Measurements from ENCODE around the gene C3orf18.

C3orf18 gene

GRCh38 chr3:50603261-50604109 is 35.9 kb upstream of the C3orf18 start:
- no peak for DNase-seq (ENCODE audit: low spot score)

- DNase-seq (ENCODE audit: low spot score) = no peak
Observed at GRCh38 chr3:50602595-50603191, 35.1 kb upstream of the C3orf18 start.

DNA sequence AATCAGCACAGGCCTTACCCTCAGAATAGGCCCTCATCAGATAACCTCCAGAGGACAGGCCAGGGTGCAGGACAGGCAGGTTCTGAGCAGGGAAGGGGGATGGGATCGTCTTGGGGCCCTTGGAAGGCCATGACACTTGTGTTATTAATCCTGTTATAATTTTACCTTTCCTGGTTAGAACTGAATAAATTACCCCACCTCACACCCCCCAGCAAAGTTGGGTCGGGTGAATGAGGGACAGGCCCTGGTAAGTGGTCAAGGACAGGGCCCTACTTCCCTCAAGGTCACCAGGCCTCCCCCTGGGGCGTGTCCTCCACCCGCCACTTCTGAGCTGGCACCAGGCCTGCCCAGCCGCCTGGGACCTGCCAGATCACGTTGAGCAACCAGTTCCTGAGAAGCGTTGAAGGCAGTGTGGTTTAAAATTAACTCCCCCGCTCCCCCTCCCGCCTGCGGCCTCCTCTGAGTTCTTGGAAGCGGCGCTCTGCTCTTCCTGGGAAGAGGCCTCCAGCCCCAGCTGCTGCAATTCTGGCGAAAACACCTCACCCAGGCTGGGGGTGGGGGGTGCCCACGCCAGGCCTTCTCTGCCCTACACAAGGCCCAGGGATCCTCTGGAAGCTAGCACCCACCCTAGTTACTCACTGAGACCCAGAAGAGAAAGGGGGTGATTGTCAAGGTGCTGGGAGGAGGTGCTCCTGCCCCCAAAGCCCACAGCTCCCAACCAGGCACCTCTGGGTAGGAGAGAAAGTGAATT is 33.5 kb upstream of the C3orf18 start:
- peak; percentile 97 for DNase-seq (ENCODE audit: low spot score)

- DNase-seq (ENCODE audit: low spot score) = no peak
Observed at GRCh38 chr3:50600141-50600753, 32.7 kb upstream of the C3orf18 start.

DNA sequence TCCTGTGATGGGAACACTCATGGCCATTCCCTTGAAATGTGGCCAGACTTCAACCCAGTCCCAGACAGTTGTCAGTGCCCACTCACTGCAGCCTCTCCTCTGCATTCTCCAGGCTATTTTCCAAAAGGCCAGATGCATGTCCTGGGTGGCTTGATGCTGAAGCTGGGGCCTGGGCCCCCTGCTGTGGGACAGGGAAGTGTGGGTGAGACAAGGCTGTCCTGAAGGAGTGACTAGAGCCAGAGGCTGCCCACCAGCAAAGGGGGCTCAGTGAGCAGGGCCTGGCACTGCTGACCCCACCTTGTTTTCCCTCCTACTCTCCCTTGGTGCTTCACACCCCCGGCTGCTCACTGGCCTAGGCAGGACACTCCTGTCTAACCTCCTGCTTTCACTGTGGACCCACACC is 32.2 kb upstream of the C3orf18 start:
- no peak for DNase-seq (ENCODE audit: low spot score)

DNA sequence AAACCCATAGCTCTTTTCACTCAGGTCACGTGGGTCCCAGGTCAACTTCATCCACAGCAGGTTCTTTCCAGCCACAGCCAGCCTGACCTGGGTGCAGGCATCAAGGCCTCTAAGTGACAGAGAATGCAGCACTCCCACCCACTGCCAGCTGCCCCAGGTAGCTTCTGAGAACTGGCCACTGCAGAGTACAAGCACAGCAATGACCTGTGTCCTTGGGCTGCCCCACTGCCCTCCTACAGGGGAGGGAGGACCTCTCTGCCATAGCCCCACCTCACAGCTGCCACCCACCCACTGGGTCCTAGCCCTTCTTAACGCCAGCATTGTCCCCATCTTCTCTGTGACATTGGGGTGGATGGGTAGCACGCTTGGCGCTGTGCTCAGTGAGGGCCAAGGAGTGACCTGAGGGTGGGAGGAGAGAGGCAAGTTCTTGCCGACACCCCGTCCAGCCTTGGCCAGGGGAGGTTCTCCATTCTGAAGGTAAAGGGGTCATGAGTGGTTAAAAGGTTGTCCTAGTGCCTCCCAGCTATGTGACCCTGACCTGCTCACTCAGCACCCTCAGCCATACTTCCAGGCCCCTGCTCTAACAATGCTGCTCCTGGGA is 31.7 kb upstream of the C3orf18 start:
- DNase-seq (ENCODE audit: low spot score) = no peak

DNA sequence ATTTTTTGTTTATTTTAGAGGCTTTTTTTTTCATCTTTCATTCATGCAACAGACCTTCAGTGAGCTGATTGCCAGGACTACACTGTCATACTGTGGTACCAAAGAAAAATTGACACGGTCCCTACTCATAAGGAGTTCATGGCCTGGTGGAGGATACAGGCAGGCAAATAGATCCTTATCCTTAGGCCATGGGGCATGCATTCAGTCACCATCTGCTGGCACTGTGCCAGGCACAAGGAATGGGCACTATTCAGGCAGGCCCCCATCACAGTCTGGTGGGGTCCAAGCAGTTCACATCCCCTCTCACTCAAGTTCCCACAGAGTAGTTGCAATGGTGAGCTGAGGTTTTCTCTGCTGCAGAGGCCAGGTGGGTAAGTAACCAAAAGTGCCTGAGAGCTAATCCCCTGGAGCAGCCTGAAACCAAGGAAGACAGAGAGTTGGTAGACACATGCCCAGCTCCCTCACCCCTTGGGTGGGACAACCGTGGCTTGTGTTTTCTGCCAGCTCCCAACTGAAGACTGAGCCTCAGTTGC is 26.8 kb upstream of the C3orf18 start:
- DNase-seq (ENCODE audit: low spot score) = no peak

DNA sequence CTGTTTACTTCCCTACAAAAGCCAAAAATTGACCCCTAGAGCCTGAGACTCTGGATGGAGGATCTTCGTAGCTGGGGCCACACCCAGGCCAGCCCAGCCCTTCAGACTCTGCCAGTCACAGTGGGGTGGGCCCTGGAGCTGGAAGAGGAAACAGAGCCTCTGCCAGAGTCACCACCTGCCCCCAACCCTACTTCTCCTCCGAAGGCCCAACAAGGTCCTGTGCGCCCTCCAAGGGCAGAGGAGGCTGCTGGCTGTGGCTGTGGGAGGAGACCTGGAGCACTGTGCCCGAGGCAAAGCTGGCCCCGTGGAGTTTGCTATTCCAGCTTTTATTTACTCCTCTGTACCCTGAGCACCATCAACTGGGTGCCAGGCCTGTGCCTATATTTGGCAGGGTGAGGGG is 25.0 kb upstream of the C3orf18 start:
- DNase-seq (ENCODE audit: low spot score) = no peak

DNA sequence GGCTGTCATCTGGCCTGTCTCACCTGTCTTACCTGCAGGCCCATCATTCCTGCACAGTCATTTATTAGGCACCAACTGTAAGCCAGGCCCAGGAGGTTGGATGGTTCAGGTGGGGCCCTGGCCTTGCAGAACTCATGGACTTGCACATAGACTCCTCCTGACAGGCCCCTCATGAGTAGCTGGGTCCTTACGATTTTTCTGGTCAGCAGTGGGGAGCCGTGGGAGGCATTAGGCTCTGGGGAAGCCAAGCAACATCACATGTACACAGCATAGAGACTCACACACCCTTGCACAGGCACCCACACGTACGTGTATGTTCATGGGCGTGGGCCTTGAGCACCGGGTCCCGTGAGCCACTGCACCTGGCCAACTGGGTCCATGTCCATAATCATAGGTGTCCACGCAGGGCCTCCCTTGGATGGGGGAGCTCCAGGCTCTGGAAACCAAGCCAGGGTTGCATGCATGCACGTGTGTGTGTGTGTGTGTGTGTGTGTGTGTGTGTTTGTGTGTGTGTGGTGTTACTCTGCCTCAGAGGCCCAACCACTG is 23.7 kb upstream of the C3orf18 start:
- DNase-seq (ENCODE audit: low spot score) = no peak

- DNase-seq (ENCODE audit: low spot score) = no peak
Observed at GRCh38 chr3:50588759-50589433, 21.3 kb upstream of the C3orf18 start.

GRCh38 chr3:50587806-50588758 is 20.5 kb upstream of the C3orf18 start:
- no peak for DNase-seq (ENCODE audit: low spot score)

- peak; percentile 48 for DNase-seq (ENCODE audit: low spot score)
Observed at GRCh38 chr3:50587373-50587772, 19.8 kb upstream of the C3orf18 start.

GRCh38 chr3:50586763-50587070 is 19.2 kb upstream of the C3orf18 start:
- DNase-seq (ENCODE audit: low spot score) = no peak

- no peak for DNase-seq (ENCODE audit: low spot score)
Observed at GRCh38 chr3:50585919-50586762, 18.6 kb upstream of the C3orf18 start.

DNA sequence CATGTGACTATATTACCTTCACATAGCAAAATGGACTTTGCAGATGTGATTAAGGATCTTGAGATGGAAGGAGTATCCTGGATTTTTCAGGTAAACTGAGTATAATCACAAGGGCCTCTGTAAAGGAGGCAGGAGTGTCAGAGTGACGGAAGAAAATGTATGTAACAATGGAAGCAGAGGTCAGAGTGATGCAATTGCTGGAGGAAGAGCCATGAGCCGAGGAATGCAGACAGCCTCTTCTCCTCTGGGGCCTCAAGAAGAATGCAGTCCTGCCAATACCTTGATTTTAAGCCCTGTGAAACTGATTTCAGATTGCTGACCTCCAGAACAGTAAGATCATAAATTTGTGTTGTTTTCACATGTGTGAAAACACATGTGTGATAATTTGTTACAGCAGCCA is 16.8 kb upstream of the C3orf18 start:
- no peak for DNase-seq (ENCODE audit: low spot score)

GRCh38 chr3:50583897-50584296 is 16.4 kb upstream of the C3orf18 start:
- peak; percentile 21 for DNase-seq (ENCODE audit: low spot score)

DNA sequence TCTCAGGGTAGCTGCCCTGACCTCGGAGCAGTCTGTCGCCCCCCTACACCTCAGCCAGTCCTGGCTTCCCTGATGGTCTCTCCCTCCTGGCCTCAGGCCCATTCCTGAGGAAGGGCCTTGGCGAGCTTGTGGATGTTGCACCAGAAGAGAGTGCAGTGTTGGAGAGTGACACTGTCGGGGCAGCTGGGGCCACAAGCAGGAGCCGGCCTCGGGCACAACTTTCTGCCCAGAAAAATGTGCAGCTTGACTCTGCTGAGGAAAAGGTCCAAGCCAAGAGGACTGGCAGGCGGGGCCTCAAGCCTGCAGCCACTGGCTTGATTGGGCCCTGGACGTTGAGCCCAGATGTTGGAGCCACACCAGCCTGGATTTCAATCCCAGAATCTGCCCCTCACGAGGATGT is 14.5 kb upstream of the C3orf18 start:
- no peak for DNase-seq (ENCODE audit: low spot score)

GRCh38 chr3:50581459-50581842 is 13.9 kb upstream of the C3orf18 start:
- no peak for DNase-seq (ENCODE audit: low spot score)

Data from AG08395 (cell line).